A673 (cell line): Measurements from ENCODE around the gene CAV1. TPM values are rescaled to one million over a fixed set of nuclear protein-coding genes. Genes with fewer than 3 reads are reported as not detected.

ENCODE experiments used
- BruUV-seq: library from RNA; stranded (reverse); fragments of 400-500 nt; replicated peaks from 2 replicates; lab custom pipeline; 2021; lab: Mats Ljungman, UMichigan
- CTCF ChIA-PET: fragments of 300-600 bp; sonication (Branson Sonifier 250); formaldehyde crosslinking; loops from one replicate; lab custom pipeline; 2022; ENCODE audit warnings: antibody characterized with exemption; lab: Charles Lee
- POLR2A ChIA-PET: fragments of 300-600 bp; sonication (Branson Sonifier 250); formaldehyde crosslinking; loops from one replicate; lab custom pipeline; 2022; ENCODE audit warnings: antibody characterized with exemption; ENCODE audit not compliant: low non-redundant PET; lab: Charles Lee
- DNase-seq: peaks from one replicate; pipeline ENCODE4 v3.0.0-alpha.2; 2015; ENCODE audit warnings: low spot score
- H3K27ac ChIP-seq: fragments of 200-600 bp; sonication (generic); 2 replicates; pipeline ENCODE4 v1.5.1; 2016; ENCODE audit warnings: mixed run types, low read depth, mild to moderate bottlenecking, mixed read lengths, antibody characterized with exemption, low read length; ENCODE audit not compliant: poor library complexity, severe bottlenecking
- H3K27me3 ChIP-seq: fragments of 200-600 bp; sonication (generic); replicated peaks from 2 replicates; pipeline ENCODE4 v1.6.1; 2017; ENCODE audit warnings: mixed run types, low read depth, mild to moderate bottlenecking, mixed read lengths, antibody characterized with exemption, low read length; ENCODE audit not compliant: insufficient read depth, poor library complexity
- H3K36me3 ChIP-seq: fragments of 200-600 bp; sonication (generic); 2 replicates; pipeline ENCODE4 v1.6.1; 2016; ENCODE audit warnings: mixed run types, mild to moderate bottlenecking, mixed read lengths, antibody characterized with exemption, low read length; ENCODE audit not compliant: insufficient read depth, poor library complexity, severe bottlenecking
- H3K4me1 ChIP-seq: fragments of 200-600 bp; sonication (generic); 2 replicates; pipeline ENCODE4 v1.6.1; 2017; ENCODE audit warnings: mixed run types, mild to moderate bottlenecking, mixed read lengths, antibody characterized with exemption, low read length; ENCODE audit not compliant: insufficient read depth, poor library complexity, severe bottlenecking
- H3K4me3 ChIP-seq: fragments of 200-600 bp; sonication (generic); 2 replicates; pipeline ENCODE4 v1.5.1; 2016; ENCODE audit warnings: low read depth, mixed run types, mild to moderate bottlenecking, mixed read lengths, low read length; ENCODE audit not compliant: poor library complexity, severe bottlenecking
- H3K9me3 ChIP-seq: fragments of 200-600 bp; sonication (generic); 2 replicates; pipeline ENCODE4 v1.6.1; 2016; ENCODE audit warnings: mixed run types, low read depth, mild to moderate bottlenecking, mixed read lengths, antibody characterized with exemption, low read length; ENCODE audit not compliant: poor library complexity, severe bottlenecking
- CTCF ChIP-seq: fragments of 300-800, 200-600 bp; sonication (generic); conservative IDR thresholded peaks from 2 replicates; pipeline ENCODE4 v1.5.1; 2017; ENCODE audit warnings: low read depth, mild to moderate bottlenecking, antibody characterized with exemption, low read length, moderate library complexity, mixed read lengths
- EZH2 ChIP-seq: fragments of 200-600 bp; sonication (generic); IDR thresholded peaks from 2 replicates; pipeline ENCODE4 v1.6.1; 2017; ENCODE audit warnings: borderline replicate concordance, low read depth, mild to moderate bottlenecking, mixed read lengths, antibody characterized with exemption, low read length; ENCODE audit not compliant: poor library complexity, severe bottlenecking
- intact Hi-C: fragments of 100-400 bp; cut with micrococcal nuclease; formaldehyde crosslinking; loops from one replicate; pipeline ENCODE4 v1.10.0; 2022; ENCODE audit not compliant: unreplicated experiment
- total RNA-seq: library from RNA; stranded (reverse); gene quantifications from 2 replicates; pipeline ENCODE4 v1.2.3, GENCODE V29; 2021

The CAV1 gene
- total RNA-seq, 1 experiment from 2014 or later = 2,074 TPM

GRCh38 chr7:116496653-116497052 is 28.2 kb upstream of the CAV1 start:
- no peak overlapping the region for H3K4me3 ChIP-seq
- ChIA-PET POLR2A (no interaction called here), CTCF (interaction anchor here (0.6 kb wide), 1 partner anchor 24 kb away, joined by 3 read pairs; no protein-coding TSS in a partner anchor)
- intact Hi-C loops = no loop called here
- H3K36me3 ChIP-seq = peaks cover 16% of the 10 kb centered on the region
- BruUV-seq = no TSS peak
- TF ChIP-seq CTCF (no peak), EZH2 (no peak)
- H3K9me3 ChIP-seq = peaks cover 5% of the 10 kb centered on the region
- H3K27me3 ChIP-seq = no peaks in the 10 kb centered on the region
- H3K27ac ChIP-seq = peak overlapping the region; percentile 85
- peaks cover 46% of the 10 kb centered on the region for H3K4me1 ChIP-seq
- no peak for DNase-seq

- Histone ChIP-seq H3K36me3 (peaks cover 26% of the 10 kb centered on the region), H3K4me1 (peaks cover 37% of the 10 kb centered on the region), H3K27ac (peak overlapping the region; percentile 98), H3K9me3 (peaks cover 5% of the 10 kb centered on the region), H3K27me3 (no peaks in the 10 kb centered on the region), H3K4me3 (peak overlapping the region; percentile 65)
- no peak for DNase-seq
- no TSS peak for BruUV-seq
- CTCF ChIA-PET = no interaction called here
- intact Hi-C loops = loop anchor here (2.0 kb wide), 2 partner anchors 29 to 239 kb away; no protein-coding TSS in a partner anchor
- POLR2A ChIA-PET = no interaction called here
- TF ChIP-seq CTCF (no peak), EZH2 (no peak)
These were observed 27.1 kb upstream of the CAV1 start for GRCh38 chr7:116497708-116498107.

GRCh38 chr7:116499168-116500077 is 25.4 kb upstream of the CAV1 start, which contains the start of gene CAV2:
CAV2 (plus strand) TSS chr7:116499738; CDS start chr7:116499782, 44 bp downstream.
- TF ChIP-seq CTCF (no peak), EZH2 (no peak)
- BruUV-seq = no TSS peak

More at GRCh38 chr7:116499168-116500077, 25.4 kb upstream of the CAV1 start, which contains the start of gene CAV2:
- peak; percentile 93 for DNase-seq
- POLR2A ChIA-PET = interaction anchor here (0.5 to 1.0 kb wide), 5 partner anchors 8 to 267 kb away, joined by 3 to 6 read pairs (median 3); no protein-coding TSS in a partner anchor
- Histone ChIP-seq H3K4me1 (peaks cover 26% of the 10 kb centered on the region), H3K27me3 (no peaks in the 10 kb centered on the region), H3K27ac (peak within 1 kb of the TSS; percentile 98), H3K4me3 (peak within 1 kb of the TSS; percentile 65), H3K9me3 (peaks cover 5% of the 10 kb centered on the region), H3K36me3 (peaks cover 41% of the 10 kb centered on the region)
- CTCF ChIA-PET = no interaction called here
- intact Hi-C loops = loop anchor here (2.0 kb wide), 3 partner anchors 27 to 241 kb away; no protein-coding TSS in a partner anchor
